ENCODE measurements around the gene VPS35. TPM values are rescaled to one million over a fixed set of nuclear protein-coding genes. Genes with fewer than 3 reads are reported as not detected.
A peak's percentile ranks its signal among the peaks of the same experiment; 100 is the strongest.

Gene VPS35
- total and polyA plus RNA-seq, 11 donors = 16.7 to 118 (median 84.4) TPM

- H3K36me3 ChIP-seq = peaks cover 0 to 14% (median 0%) of the 10 kb centered on the region in 9 donors
- intact Hi-C loops (cut with DNase I) = loop anchor here in 1 of 10 donors (5.0 kb wide), 1 partner anchor 60 kb away; no protein-coding TSS in a partner anchor
- peaks cover 0 to 8% (median 0%) of the 10 kb centered on the region in 12 donors for H3K4me1 ChIP-seq
- peak overlapping the region in 1 of 12 donors; percentile 21 for H3K27ac ChIP-seq
- no peak for ATAC-seq
- H3K4me3 ChIP-seq = peak overlapping the region in 1 of 12 donors; percentile 1
- 59 to 66% (median 63%) methylated on average over 3 of the region's 3 CpGs for WGBS, 4 donors
- TF ChIP-seq, protein P1, sequence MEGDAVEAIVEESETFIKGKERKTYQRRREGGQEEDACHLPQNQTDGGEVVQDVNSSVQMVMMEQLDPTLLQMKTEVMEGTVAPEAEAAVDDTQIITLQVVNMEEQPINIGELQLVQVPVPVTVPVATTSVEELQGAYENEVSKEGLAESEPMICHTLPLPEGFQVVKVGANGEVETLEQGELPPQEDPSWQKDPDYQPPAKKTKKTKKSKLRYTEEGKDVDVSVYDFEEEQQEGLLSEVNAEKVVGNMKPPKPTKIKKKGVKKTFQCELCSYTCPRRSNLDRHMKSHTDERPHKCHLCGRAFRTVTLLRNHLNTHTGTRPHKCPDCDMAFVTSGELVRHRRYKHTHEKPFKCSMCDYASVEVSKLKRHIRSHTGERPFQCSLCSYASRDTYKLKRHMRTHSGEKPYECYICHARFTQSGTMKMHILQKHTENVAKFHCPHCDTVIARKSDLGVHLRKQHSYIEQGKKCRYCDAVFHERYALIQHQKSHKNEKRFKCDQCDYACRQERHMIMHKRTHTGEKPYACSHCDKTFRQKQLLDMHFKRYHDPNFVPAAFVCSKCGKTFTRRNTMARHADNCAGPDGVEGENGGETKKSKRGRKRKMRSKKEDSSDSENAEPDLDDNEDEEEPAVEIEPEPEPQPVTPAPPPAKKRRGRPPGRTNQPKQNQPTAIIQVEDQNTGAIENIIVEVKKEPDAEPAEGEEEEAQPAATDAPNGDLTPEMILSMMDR (IDR thresholded peaks at IDR 0.05) = no peak
- no peak for TF ChIP-seq POLR2A (IDR thresholded peaks at IDR 0.05)
- no peaks in the 10 kb centered on the region for H3K9me3 ChIP-seq
- no peak for DNase-seq
- no peaks in the 10 kb centered on the region for H3K27me3 ChIP-seq
These were observed 76.9 kb downstream of the VPS35 start for GRCh38 chr16:46612121-46612520.

- no peak overlapping the region for H3K4me3 ChIP-seq
- no peaks in the 10 kb centered on the region for H3K4me1 ChIP-seq
- H3K36me3 ChIP-seq = peaks cover 0 to 12% (median 0%) of the 10 kb centered on the region in 9 donors
- H3K9me3 ChIP-seq = no peaks in the 10 kb centered on the region
- intact Hi-C loops (cut with DNase I) = loop anchor here in 9 of 10 donors (2.0 to 5.0 kb wide), 2 partner anchors 50 to 53 kb away; no protein-coding TSS in a partner anchor
- DNase-seq (no peak), ATAC-seq (no peak)
- TF ChIP-seq, protein P1 (IDR thresholded peaks at IDR 0.05) = peak; percentile 27 to 57 (median 41)
- no peak for TF ChIP-seq POLR2A (IDR thresholded peaks at IDR 0.05)
- WGBS, 4 donors = 63 to 72% (median 67%) methylated on average over 1 of the region's 1 CpG
- H3K27me3 ChIP-seq = no peaks in the 10 kb centered on the region
- no peak overlapping the region for H3K27ac ChIP-seq
These were observed 81.4 kb downstream of the VPS35 start for GRCh38 chr16:46607529-46607928.

DNA sequence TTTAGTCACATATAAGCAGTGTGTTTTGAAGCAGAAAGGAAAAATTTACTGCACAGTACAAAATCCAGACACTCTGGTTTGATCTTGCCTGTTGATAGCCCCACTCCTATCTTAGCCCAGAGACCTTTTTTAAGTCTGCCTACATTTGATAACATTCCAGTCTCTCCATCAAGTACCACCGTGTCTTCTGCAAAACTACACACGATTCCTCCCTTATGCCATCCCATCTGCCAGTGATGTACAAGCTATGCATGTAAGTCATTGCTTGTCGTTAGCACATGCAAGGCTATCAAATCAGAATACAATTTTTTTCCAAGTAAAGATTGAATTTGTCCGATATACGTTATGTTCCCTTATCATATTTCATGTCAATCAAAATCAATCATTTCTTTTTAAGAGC is 82.7 kb downstream of the VPS35 start:
- H3K27ac ChIP-seq = no peak overlapping the region
- ATAC-seq = no peak
- H3K9me3 ChIP-seq = no peaks in the 10 kb centered on the region
- H3K27me3 ChIP-seq = no peaks in the 10 kb centered on the region
- WGBS, 4 donors = 88 to 93% (median 90%) methylated on average over 5 of the region's 5 CpGs
- H3K4me1 ChIP-seq = no peaks in the 10 kb centered on the region
- intact Hi-C loops (cut with DNase I) = loop anchor here in 9 of 10 donors (2.0 to 5.0 kb wide), 2 partner anchors 49 to 51 kb away; no protein-coding TSS in a partner anchor
- DNase-seq = no peak
- no peak for TF ChIP-seq POLR2A (IDR thresholded peaks at IDR 0.05)
- TF ChIP-seq, protein P1 (IDR thresholded peaks at IDR 0.05) = no peak
- H3K36me3 ChIP-seq = peaks cover 0 to 16% (median 0%) of the 10 kb centered on the region in 9 donors
- no peak overlapping the region for H3K4me3 ChIP-seq

Other genes with a start within 250 kb of the VPS35 start
- 1 to 10 TPM in 3 of 9 donors, under 1 TPM in 6; 0.19 to 7.6 (median 0.76) TPM for gene SHCBP1, start 67.8 kb downstream of the VPS35 start, total RNA-seq
- gene SHCBP1, start 67.8 kb downstream of the VPS35 start, polyA plus RNA-seq = under 1 TPM; 0.28 to 0.57 TPM
- 1 to 10 TPM; 1.3 to 4.3 (median 2.5) TPM for gene ORC6, start 481 bp upstream of the VPS35 start, total RNA-seq
- 1 to 10 TPM; 1.4 to 3.2 TPM for gene ORC6, start 481 bp upstream of the VPS35 start, polyA plus RNA-seq
- 100 to 1,000 TPM; 169 to 374 (median 257) TPM for gene MYLK3, start 59.2 kb upstream of the VPS35 start, total RNA-seq
- 100 to 1,000 TPM in 1 of 2 donors, 10 to 100 TPM in 1; 76.4 to 133 TPM for gene MYLK3, start 59.2 kb upstream of the VPS35 start, polyA plus RNA-seq
- gene C16orf87, start 142.0 kb upstream of the VPS35 start, total RNA-seq = 10 to 100 TPM in 8 of 9 donors, 1 to 10 TPM in 1; 8.9 to 15.8 (median 13.6) TPM
- gene C16orf87, start 142.0 kb upstream of the VPS35 start, polyA plus RNA-seq = 10 to 100 TPM in 1 of 2 donors, 1 to 10 TPM in 1; 5.1 to 13.9 TPM
- gene GPT2, start 195.2 kb upstream of the VPS35 start, total RNA-seq = 10 to 100 TPM; 10.9 to 30.6 (median 15.3) TPM
- gene GPT2, start 195.2 kb upstream of the VPS35 start, polyA plus RNA-seq = 1 to 10 TPM; 8.5 to 9.0 TPM

Data from heart left ventricle (tissue), 16 donors.